MM.1S (cell line): ENCODE measurements around the gene CGN.

Experiments
- DNase-seq: peaks from one replicate; pipeline ENCODE4 v3.0.0-alpha.2; 2015
- H2AFZ ChIP-seq: fragments of 300-600 bp; sonication (generic); 2 replicates; pipeline ENCODE4 v1.6.0; 2016; ENCODE audit warnings: antibody characterized with exemption, low read length
- H3F3A ChIP-seq: fragments of 300-600 bp; sonication (generic); 2 replicates; pipeline ENCODE4 v1.6.1; 2016; ENCODE audit warnings: mild to moderate bottlenecking, antibody characterized with exemption, low read length, moderate library complexity, mixed read lengths; ENCODE audit not compliant: insufficient read depth
- H3K27ac ChIP-seq: fragments of 300-600 bp; sonication (generic); 2 replicates; pipeline ENCODE4 v1.5.1; 2016; ENCODE audit warnings: mild to moderate bottlenecking, low read length
- H3K27me3 ChIP-seq: fragments of 300-600 bp; sonication (generic); replicated peaks from 2 replicates; pipeline ENCODE4 v1.6.0; 2016; ENCODE audit warnings: low read length; ENCODE audit not compliant: insufficient read depth
- H3K36me3 ChIP-seq: fragments of 300-600 bp; sonication (generic); replicated peaks from 2 replicates; pipeline ENCODE4 v1.6.1; 2016; ENCODE audit warnings: mild to moderate bottlenecking, low read length, mixed read lengths; ENCODE audit not compliant: insufficient read depth
- H3K4me1 ChIP-seq: fragments of 300-600 bp; sonication (generic); 2 replicates; pipeline ENCODE4 v1.6.1; 2016; ENCODE audit warnings: low read length, mixed read lengths
- H3K4me2 ChIP-seq: fragments of 300-600 bp; sonication (generic); 2 replicates; pipeline ENCODE4 v1.6.0; 2016; ENCODE audit warnings: low read depth, low read length
- H3K4me3 ChIP-seq: fragments of 300-600 bp; sonication (generic); 2 replicates; pipeline ENCODE4 v1.5.1; 2016; ENCODE audit warnings: low read length, mixed read lengths
- H3K79me2 ChIP-seq: fragments of 300-600 bp; sonication (generic); 2 replicates; pipeline ENCODE4 v1.6.1; 2016; ENCODE audit warnings: mixed run types, low read length, mixed read lengths
- H3K9ac ChIP-seq: fragments of 300-600 bp; sonication (generic); 2 replicates; pipeline ENCODE4 v1.6.1; 2016; ENCODE audit warnings: low read length, mixed read lengths
- H3K9me2 ChIP-seq: fragments of 300-600 bp; sonication (generic); replicated peaks from 2 replicates; pipeline ENCODE4 v1.6.1; 2016; ENCODE audit warnings: mild to moderate bottlenecking, low read length, mixed read lengths; ENCODE audit not compliant: insufficient read depth
- H3K9me3 ChIP-seq: fragments of 300-600 bp; sonication (generic); replicated peaks from 2 replicates; pipeline ENCODE4 v1.6.1; 2016; ENCODE audit warnings: mild to moderate bottlenecking, low read length, mixed read lengths; ENCODE audit not compliant: insufficient read depth
- H4K20me1 ChIP-seq: fragments of 300-600 bp; sonication (generic); 2 replicates; pipeline ENCODE4 v1.6.1; 2016; ENCODE audit warnings: mild to moderate bottlenecking, low read length, moderate library complexity, mixed read lengths; ENCODE audit not compliant: insufficient read depth
- EZH2 ChIP-seq: fragments of 300-600 bp; sonication (generic); optimal IDR thresholded peaks from 2 replicates; pipeline ENCODE3; 2017; ENCODE audit warnings: low read depth, mild to moderate bottlenecking, antibody characterized with exemption, low read length, mixed read lengths
- EZH2phosphoT487 ChIP-seq: fragments of 300-600 bp; sonication (generic); IDR thresholded peaks from 2 replicates; pipeline ENCODE4 v1.6.1; 2018; ENCODE audit warnings: antibody characterized with exemption, low read length
- TF ChIP-seq, protein P1 (sequence below): fragments of 300-600 bp; sonication (generic); IDR thresholded peaks from 2 replicates; pipeline ENCODE4 v1.5.1; 2016; ENCODE audit warnings: antibody characterized with exemption, low read length, mixed read lengths

Gene CGN

DNA sequence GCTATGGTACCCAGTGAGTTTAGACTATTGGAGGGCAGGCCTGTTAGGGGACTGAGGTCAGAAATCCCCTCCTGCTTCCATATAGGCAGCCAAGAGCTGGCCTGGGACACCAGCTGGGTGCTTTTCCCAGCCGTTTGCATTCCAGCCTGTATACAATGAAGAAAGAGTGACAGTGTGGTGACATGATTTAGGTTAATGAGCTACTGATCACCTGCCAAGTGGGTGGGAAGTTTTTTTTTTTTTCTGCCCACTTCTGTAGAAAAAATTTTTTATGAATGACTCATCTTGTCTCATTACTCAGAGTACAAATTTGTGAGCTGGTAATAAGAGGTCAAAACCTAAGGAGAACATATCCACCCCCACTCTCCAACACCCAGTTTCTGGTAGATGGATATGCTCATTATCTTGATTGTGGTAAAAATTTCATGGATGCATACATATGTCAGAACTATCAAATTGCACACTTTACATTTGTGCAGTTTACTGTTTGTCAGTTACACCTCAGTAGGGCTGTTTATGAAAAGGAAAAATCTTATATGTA lies 16.4 kb upstream of the CGN start:
- H3F3A ChIP-seq: peaks cover 9% of the 10 kb centered on the region; the same call in 1 of the 2 replicates
- H4K20me1 ChIP-seq: no peaks in the 10 kb centered on the region
- H3K9ac ChIP-seq: no peak overlapping the region
- H3K4me2 ChIP-seq: no peak overlapping the region
- H3K27me3 ChIP-seq: no peaks in the 10 kb centered on the region
- H2AFZ ChIP-seq: no peak overlapping the region
- H3K36me3 ChIP-seq: no peaks in the 10 kb centered on the region
- no peaks in the 10 kb centered on the region for H3K9me2 ChIP-seq
- no peak overlapping the region for H3K4me3 ChIP-seq
- no peaks in the 10 kb centered on the region for H3K79me2 ChIP-seq
- TF ChIP-seq, protein P1, sequence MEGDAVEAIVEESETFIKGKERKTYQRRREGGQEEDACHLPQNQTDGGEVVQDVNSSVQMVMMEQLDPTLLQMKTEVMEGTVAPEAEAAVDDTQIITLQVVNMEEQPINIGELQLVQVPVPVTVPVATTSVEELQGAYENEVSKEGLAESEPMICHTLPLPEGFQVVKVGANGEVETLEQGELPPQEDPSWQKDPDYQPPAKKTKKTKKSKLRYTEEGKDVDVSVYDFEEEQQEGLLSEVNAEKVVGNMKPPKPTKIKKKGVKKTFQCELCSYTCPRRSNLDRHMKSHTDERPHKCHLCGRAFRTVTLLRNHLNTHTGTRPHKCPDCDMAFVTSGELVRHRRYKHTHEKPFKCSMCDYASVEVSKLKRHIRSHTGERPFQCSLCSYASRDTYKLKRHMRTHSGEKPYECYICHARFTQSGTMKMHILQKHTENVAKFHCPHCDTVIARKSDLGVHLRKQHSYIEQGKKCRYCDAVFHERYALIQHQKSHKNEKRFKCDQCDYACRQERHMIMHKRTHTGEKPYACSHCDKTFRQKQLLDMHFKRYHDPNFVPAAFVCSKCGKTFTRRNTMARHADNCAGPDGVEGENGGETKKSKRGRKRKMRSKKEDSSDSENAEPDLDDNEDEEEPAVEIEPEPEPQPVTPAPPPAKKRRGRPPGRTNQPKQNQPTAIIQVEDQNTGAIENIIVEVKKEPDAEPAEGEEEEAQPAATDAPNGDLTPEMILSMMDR: no peak
- no peak for TF ChIP-seq EZH2
- TF ChIP-seq EZH2phosphoT487: no peak
- no peak for DNase-seq
- peaks cover 12% of the 10 kb centered on the region; the same call in 1 of the 2 replicates for H3K4me1 ChIP-seq
- H3K27ac ChIP-seq: no peak overlapping the region
- no peaks in the 10 kb centered on the region for H3K9me3 ChIP-seq

DNA sequence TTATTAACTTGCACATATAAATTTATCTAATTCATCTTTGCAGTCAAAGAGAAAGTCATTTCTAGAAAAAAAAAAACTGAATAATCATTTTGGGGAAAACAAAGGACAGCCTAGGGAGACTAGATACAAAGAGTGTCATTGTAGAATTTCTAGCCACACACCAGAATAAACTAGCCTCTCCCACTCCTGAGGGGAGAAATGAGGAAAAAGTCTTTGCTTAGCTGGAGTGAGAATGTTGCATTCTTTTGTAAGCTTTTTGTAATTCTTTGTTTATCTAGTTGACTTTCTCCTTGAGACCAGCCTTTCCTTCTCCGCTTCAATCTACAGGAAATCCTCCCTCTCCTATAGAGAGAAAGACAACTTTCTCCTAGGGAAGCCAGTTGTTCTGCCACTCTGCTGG lies 15.9 kb upstream of the CGN start:
- TF ChIP-seq, protein P1: no peak
- TF ChIP-seq EZH2phosphoT487 (no peak), EZH2 (no peak)
- Histone ChIP-seq H4K20me1 (no peaks in the 10 kb centered on the region), H2AFZ (no peak overlapping the region)

DNA sequence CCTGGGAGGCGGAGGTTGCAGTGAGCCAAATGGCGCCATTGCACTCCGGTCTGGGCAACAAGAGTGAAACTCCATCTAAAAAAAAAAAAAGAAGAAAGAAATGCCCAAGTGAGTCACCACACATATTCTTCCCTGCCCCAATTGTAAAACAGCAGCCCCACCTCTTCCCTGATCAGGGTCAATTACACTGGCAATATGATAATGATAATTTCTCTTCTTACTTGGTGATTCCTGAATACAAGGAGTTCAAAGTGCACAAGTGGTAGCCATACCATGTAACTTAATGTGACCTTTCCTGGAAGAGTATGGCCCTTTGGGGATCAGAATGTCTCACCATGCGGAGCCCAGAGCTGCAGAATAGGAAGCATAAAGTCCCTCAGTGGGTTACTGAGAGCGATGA lies 11.8 kb upstream of the CGN start:
- Histone ChIP-seq H3K27ac (no peak overlapping the region), H3K4me3 (no peak overlapping the region), H3K9me2 (no peaks in the 10 kb centered on the region), H4K20me1 (no peaks in the 10 kb centered on the region), H3K9me3 (no peaks in the 10 kb centered on the region), H3K36me3 (no peaks in the 10 kb centered on the region), H3F3A (peaks cover 4% of the 10 kb centered on the region; the same call in 1 of the 2 replicates), H3K9ac (no peak overlapping the region), H2AFZ (no peak overlapping the region), H3K4me2 (no peak overlapping the region), H3K4me1 (peaks cover 12% of the 10 kb centered on the region), H3K27me3 (no peaks in the 10 kb centered on the region), H3K79me2 (no peaks in the 10 kb centered on the region)
- DNase-seq: no peak
- TF ChIP-seq, protein P1: no peak
- no peak for TF ChIP-seq EZH2phosphoT487
- no peak for TF ChIP-seq EZH2

More for the DNA sequence above, 15.9 kb upstream of the CGN start:
- Histone ChIP-seq H3K9me3 (no peaks in the 10 kb centered on the region), H3K36me3 (no peaks in the 10 kb centered on the region), H3K27me3 (no peaks in the 10 kb centered on the region), H3K4me1 (peaks cover 12% of the 10 kb centered on the region; the same call in 1 of the 2 replicates), H3K4me2 (no peak overlapping the region), H3F3A (peaks cover 4% of the 10 kb centered on the region; the same call in 1 of the 2 replicates), H3K27ac (no peak overlapping the region), H3K79me2 (no peaks in the 10 kb centered on the region), H3K9me2 (no peaks in the 10 kb centered on the region), H3K9ac (no peak overlapping the region), H3K4me3 (no peak overlapping the region)
- no peak for DNase-seq
